Osteoblast (primary cell): Measurements from ENCODE around the gene THBS2. TPM values are rescaled to one million over a fixed set of nuclear protein-coding genes. Genes with fewer than 3 reads are reported as not detected.
A peak's percentile ranks its signal among the peaks of the same experiment; 100 is the strongest.

Experiments
- DNase-seq: peaks from one replicate; pipeline ENCODE4 v3.0.0; 2011; ENCODE audit warnings: low spot score, mixed read lengths; ENCODE audit not compliant: insufficient read length; ENCODE audit errors: missing footprints
- H2AFZ ChIP-seq: 2 replicates; pipeline ENCODE4 v1.6.0; 2011; ENCODE audit warnings: mild to moderate bottlenecking, low read length
- H3K27ac ChIP-seq: 2 replicates; pipeline ENCODE4 v1.5.1; 2011; ENCODE audit warnings: mild to moderate bottlenecking, low read depth, low read length, moderate library complexity
- H3K27me3 ChIP-seq: 2 replicates; pipeline ENCODE4 v1.6.0; 2012; ENCODE audit warnings: mild to moderate bottlenecking, control low read depth, inconsistent platforms, low read length, moderate library complexity; ENCODE audit not compliant: insufficient read depth
- H3K36me3 ChIP-seq: 2 replicates; pipeline ENCODE4 v1.5.1; 2011; ENCODE audit warnings: mild to moderate bottlenecking, low read length, control low read depth, moderate library complexity; ENCODE audit not compliant: insufficient read depth
- H3K4me1 ChIP-seq: 2 replicates; pipeline ENCODE4 v1.5.1; 2011; ENCODE audit warnings: mild to moderate bottlenecking, low read length, control low read depth, moderate library complexity; ENCODE audit not compliant: insufficient read depth
- H3K4me2 ChIP-seq: 2 replicates; pipeline ENCODE4 v1.6.0; 2011; ENCODE audit warnings: mild to moderate bottlenecking, low read length; ENCODE audit not compliant: insufficient read depth
- H3K4me3 ChIP-seq: fragments of 200-600 bp; sonication (generic); 3 replicates; pipeline ENCODE4 v1.5.1; 2012; ENCODE audit warnings: mild to moderate bottlenecking, low read length, inconsistent platforms; ENCODE audit not compliant: insufficient read depth
- H3K79me2 ChIP-seq: 2 replicates; pipeline ENCODE4 v1.6.0; 2012; ENCODE audit warnings: mild to moderate bottlenecking, low read length, control low read depth, inconsistent platforms; ENCODE audit not compliant: insufficient read depth
- H3K9me3 ChIP-seq: 2 replicates; pipeline ENCODE4 v1.5.1; 2011; ENCODE audit warnings: low read depth, low read length, control low read depth
- H4K20me1 ChIP-seq: 2 replicates; pipeline ENCODE4 v1.6.0; 2012; ENCODE audit warnings: mild to moderate bottlenecking, low read length, control low read depth; ENCODE audit not compliant: insufficient read depth
- total RNA-seq: library from RNA; depleted of rRNA; stranded (reverse); fragments of >200 nt; gene quantifications from 2 replicates; pipeline ENCODE4 v1.2.3, GENCODE V29; 2012
- TF ChIP-seq, protein P1 (sequence below): IDR thresholded peaks from 2 replicates; pipeline ENCODE4 v1.5.1; 2011; ENCODE audit warnings: mild to moderate bottlenecking, low read depth, low read length, moderate library complexity; ENCODE audit errors: extremely low read depth

Gene THBS2
- total RNA-seq, 1 donor, result 1,498 TPM

DNA sequence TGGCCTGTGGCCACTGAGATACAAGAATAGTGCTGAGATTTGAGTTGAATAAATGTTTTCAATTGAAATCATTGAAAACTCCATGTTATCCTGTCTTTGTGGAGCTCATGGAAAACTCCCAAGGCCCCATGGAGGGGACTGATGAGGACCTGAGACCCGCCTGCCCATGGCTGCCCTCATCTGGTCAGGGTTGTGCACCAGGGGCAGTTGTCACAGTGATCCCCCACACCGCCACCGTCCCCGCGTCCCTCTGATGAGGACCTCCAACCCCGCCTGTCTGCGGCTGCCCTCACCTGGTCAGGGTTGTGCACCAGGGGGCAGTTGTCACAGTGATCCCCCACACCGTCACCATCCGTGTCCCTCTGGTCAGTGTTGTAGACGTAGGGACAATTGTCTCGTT lies 27.8 kb downstream of the THBS2 start:
- no peak for DNase-seq
- Histone ChIP-seq H3K9me3 (no peaks in the 10 kb centered on the region), H3K79me2 (no peaks in the 10 kb centered on the region), H3K27me3 (no peaks in the 10 kb centered on the region), H3K4me2 (no peak overlapping the region), H3K4me1 (peaks cover 8% of the 10 kb centered on the region), H3K27ac (peak overlapping the region; percentile 18), H3K4me3 (no peak overlapping the region), H2AFZ (no peak overlapping the region), H3K36me3 (peaks cover 100% of the 10 kb centered on the region), H4K20me1 (no peaks in the 10 kb centered on the region)
- TF ChIP-seq, protein P1, sequence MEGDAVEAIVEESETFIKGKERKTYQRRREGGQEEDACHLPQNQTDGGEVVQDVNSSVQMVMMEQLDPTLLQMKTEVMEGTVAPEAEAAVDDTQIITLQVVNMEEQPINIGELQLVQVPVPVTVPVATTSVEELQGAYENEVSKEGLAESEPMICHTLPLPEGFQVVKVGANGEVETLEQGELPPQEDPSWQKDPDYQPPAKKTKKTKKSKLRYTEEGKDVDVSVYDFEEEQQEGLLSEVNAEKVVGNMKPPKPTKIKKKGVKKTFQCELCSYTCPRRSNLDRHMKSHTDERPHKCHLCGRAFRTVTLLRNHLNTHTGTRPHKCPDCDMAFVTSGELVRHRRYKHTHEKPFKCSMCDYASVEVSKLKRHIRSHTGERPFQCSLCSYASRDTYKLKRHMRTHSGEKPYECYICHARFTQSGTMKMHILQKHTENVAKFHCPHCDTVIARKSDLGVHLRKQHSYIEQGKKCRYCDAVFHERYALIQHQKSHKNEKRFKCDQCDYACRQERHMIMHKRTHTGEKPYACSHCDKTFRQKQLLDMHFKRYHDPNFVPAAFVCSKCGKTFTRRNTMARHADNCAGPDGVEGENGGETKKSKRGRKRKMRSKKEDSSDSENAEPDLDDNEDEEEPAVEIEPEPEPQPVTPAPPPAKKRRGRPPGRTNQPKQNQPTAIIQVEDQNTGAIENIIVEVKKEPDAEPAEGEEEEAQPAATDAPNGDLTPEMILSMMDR, result no peak

DNA sequence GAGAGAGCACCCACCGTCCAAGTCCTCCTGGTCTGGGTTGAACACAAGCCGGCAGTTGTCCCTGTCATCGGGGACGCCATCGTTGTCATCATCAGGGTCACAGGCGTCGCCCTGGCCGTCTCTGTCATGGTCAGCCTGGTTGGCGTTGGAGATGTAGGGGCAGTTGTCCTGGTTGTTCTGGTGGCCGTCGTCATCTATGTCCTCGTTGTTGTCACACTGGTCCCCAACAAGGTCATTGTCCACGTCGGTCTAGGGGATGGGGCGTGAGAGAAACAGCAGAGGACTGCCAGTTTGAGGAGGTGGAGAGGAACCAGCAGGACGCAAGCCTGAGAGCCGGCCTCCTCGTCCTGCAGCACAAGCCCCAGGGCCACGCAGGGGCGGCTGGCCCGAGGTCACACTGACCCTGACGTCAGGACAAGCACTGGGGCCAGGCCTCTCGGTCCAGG lies 28.5 kb downstream of the THBS2 start:
- H3K4me2 ChIP-seq, result no peak overlapping the region
- peaks cover 100% of the 10 kb centered on the region for H3K36me3 ChIP-seq
- no peaks in the 10 kb centered on the region for H3K27me3 ChIP-seq
- H3K9me3 ChIP-seq, result no peaks in the 10 kb centered on the region
- peak overlapping the region; percentile 69 for H3K27ac ChIP-seq
- no peaks in the 10 kb centered on the region for H4K20me1 ChIP-seq
- no peak for DNase-seq
- no peaks in the 10 kb centered on the region for H3K79me2 ChIP-seq
- TF ChIP-seq, protein P1, result no peak
- H3K4me3 ChIP-seq, result no peak overlapping the region
- no peak overlapping the region for H2AFZ ChIP-seq
- H3K4me1 ChIP-seq, result peaks cover 8% of the 10 kb centered on the region

DNA sequence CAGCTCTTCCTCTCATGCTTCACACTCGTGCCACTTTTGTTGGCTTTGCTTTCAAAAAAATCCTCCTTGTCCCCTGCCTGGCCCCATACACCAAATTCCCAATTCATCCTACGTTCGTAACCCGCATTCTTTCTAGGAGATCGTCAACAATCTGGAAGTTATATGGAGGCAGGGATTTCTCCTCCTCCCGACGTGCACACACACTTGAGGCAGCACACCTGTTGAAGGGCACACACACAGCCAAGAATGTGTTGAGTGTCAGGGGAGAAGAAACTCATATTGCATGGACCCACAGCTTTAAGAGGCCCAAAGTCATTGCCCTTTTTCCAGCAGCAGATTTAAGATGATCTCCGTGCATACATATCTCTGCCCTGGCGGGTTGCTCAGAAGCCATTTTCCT lies 28.9 kb downstream of the THBS2 start:
- peaks cover 100% of the 10 kb centered on the region for H3K36me3 ChIP-seq
- H4K20me1 ChIP-seq, result no peaks in the 10 kb centered on the region
- no peaks in the 10 kb centered on the region for H3K79me2 ChIP-seq
- DNase-seq, result peak; percentile 62
- no peaks in the 10 kb centered on the region for H3K27me3 ChIP-seq
- TF ChIP-seq, protein P1, result no peak
- H3K9me3 ChIP-seq, result no peaks in the 10 kb centered on the region
- no peak overlapping the region for H3K4me2 ChIP-seq
- H3K4me3 ChIP-seq, result no peak overlapping the region
- no peak overlapping the region for H2AFZ ChIP-seq
- peak overlapping the region; percentile 69 for H3K27ac ChIP-seq
- peaks cover 8% of the 10 kb centered on the region for H3K4me1 ChIP-seq

DNA sequence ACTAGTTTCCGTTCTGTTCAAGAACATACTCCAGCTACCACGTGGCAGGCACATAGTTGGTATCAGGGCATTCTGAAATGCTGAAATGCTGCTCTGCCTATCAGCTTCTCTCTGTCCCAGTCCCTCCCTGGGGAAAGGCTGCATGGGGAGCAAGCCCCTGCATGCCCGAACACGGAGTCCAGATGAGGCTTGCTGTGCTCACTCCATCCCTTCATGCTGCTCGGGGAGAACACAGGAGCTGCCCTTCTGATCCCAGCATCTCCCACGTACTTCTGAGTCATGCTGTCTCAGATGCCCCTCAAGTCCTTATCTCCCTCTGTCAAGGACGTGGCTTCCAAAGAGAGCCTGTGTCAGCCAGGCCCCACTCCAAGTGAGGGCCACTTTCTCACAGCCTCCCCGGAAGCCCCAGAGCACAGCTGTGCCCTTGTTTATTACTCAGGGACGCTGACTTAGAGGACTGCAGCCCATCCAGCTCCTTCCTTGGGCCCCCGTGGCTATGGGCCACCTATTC lies 29.4 kb downstream of the THBS2 start:
- Histone ChIP-seq H4K20me1 (no peaks in the 10 kb centered on the region), H2AFZ (no peak overlapping the region), H3K4me2 (no peak overlapping the region), H3K9me3 (no peaks in the 10 kb centered on the region), H3K4me3 (no peak overlapping the region), H3K4me1 (peaks cover 8% of the 10 kb centered on the region), H3K27ac (peak overlapping the region; percentile 69), H3K79me2 (no peaks in the 10 kb centered on the region), H3K36me3 (peaks cover 100% of the 10 kb centered on the region), H3K27me3 (no peaks in the 10 kb centered on the region)
- TF ChIP-seq, protein P1, result no peak
- DNase-seq, result peak; percentile 93
